Activated T-cell treated with anti-CD3 and anti-CD28 coated beads, Interleukin-2, amount 50 U/mL, for 4 hours (primary cell): ENCODE data around the gene ITLN1. TPM values are rescaled to one million over a fixed set of nuclear protein-coding genes. Genes with fewer than 3 reads are reported as not detected.

Experiments
- ATAC-seq, 2 donors: fragments of 200-7000 bp; cut with Tn5 transposase; one replicate each; pipeline ENCODE4 v1.10.0; 2021
- DNase-seq: peaks from one replicate; pipeline ENCODE4 v3.0.0-alpha.2; 2020
- H3K27me3 Mint-ChIP-seq: one replicate; pipeline ENCODE4 v1.8.0; 2021; ENCODE audit warnings: low read depth, mixed read lengths
- H3K36me3 Mint-ChIP-seq: one replicate; pipeline ENCODE4 v1.8.0; 2022; ENCODE audit warnings: mixed read lengths; ENCODE audit not compliant: insufficient read depth
- H3K4me1 Mint-ChIP-seq: one replicate; pipeline ENCODE4 v1.8.0; 2021; ENCODE audit warnings: low read depth, mixed read lengths
- H3K4me3 Mint-ChIP-seq: one replicate; pipeline ENCODE4 v1.8.0; 2021; ENCODE audit warnings: mild to moderate bottlenecking, moderate library complexity, mixed read lengths
- H3K9me3 Mint-ChIP-seq: one replicate; pipeline ENCODE4 v1.8.0; 2021; ENCODE audit warnings: mixed read lengths
- total RNA-seq, 3 donors: library from RNA; stranded (reverse); gene quantifications; one replicate each; pipeline ENCODE4 v1.2.1, GENCODE V29; 2021

The ITLN1 gene
- total RNA-seq, 3 donors from 2014 or later: not detected

DNA sequence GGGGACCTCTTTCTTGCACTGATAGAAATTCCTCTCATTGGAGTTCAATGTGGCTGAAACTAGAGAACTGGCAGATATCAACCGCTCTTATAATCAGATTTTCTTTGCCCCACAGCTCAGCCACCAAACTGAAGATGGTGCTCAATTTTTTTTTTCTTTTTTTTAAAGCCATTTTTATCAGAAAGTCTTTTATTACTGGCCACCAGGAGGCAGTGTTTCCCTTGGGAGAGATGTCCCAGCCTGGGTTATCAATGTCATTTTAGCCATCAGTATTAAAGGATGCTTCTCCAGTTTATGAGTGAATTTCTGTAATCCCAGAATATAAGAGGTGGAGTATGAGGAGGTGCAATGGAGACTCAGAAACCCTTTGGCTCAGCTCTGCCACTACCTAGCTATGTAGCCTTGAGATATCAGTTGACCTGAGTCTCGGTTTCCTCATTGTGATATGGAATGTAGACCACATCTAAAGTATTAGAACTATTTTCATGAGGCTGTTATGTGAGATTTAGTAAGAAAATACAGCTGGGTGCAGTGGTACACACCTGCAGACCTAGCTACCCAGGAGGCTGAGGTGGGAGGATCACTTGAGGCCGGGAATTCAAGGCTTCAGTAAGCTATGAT is 49.9 kb downstream of the ITLN1 start:
- Mint-ChIP-seq H3K27me3 (no peaks in the 10 kb centered on the region), H3K4me1 (peaks cover 66% of the 10 kb centered on the region), H3K9me3 (no peaks in the 10 kb centered on the region), H3K36me3 (peaks cover 2% of the 10 kb centered on the region), H3K4me3 (no peak overlapping the region)
- peak; percentile 48 for DNase-seq
- ATAC-seq: no peak

DNA sequence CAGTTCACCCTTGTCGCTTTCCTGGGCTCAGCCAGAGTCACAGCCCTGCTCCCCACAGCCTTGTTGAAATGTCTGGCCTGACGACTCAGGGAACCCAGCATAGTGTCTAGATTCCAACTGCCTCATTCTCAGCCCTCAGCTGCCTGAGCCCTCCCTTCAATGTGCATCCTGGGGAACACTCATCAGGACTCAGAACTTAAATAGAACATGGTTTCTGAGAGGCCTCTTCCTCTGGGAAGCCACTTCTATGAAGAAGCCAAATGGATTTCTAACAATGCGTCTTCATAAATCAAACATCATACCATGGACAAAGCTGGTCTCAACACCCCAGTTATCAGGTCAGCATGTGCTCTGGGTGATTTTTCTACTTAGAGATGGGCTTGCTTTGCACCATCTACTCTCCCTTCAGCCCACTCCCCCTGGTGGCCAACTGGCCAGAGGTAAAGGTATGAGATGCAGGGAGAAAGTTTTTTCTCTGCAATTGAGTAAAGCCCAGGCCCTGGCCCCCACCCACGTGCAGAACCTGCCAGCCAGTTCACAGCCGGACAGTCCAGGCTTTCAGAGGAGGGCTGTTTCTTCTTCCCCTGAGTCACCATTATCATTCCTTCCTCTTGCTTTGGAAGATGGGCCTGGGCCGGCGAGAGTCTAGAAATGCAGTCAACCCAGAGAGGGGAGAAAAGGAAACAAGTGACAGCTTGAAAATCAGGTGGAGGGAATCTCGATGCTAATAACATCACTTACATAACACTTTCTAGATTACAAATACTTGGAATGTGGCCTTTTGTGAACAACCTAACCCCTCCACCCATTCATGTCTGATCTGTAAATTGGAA is 54.4 kb downstream of the ITLN1 start:
- no peak overlapping the region for H3K4me3 Mint-ChIP-seq
- peaks cover 16% of the 10 kb centered on the region for H3K36me3 Mint-ChIP-seq
- H3K27me3 Mint-ChIP-seq: no peaks in the 10 kb centered on the region
- H3K9me3 Mint-ChIP-seq: no peaks in the 10 kb centered on the region
- peaks cover 24% of the 10 kb centered on the region for H3K4me1 Mint-ChIP-seq
- DNase-seq (peak; percentile 77), ATAC-seq (peak; percentile 82 to 83)

DNA sequence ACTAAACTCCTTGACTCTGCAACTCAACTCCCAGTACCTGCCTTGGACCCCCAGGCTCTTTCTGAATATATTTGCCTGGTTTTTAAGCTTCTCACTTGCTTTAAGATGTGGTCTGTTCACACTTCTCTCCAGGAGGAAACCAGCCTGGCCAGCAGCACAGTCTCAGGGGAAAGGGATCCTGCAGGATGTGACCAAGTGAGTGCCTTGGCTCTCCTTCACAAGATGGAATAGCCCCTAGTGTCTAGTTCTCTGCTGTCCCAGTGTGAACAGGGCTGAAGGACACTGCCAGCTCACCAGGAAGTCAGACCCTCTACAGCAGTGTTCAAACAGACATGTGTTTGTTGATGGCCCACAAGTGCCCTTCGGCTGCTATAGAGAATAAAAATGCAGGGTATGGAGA is 55.2 kb downstream of the ITLN1 start:
- ATAC-seq (no peak), DNase-seq (no peak)
- H3K9me3 Mint-ChIP-seq: no peaks in the 10 kb centered on the region
- H3K4me3 Mint-ChIP-seq: no peak overlapping the region
- H3K27me3 Mint-ChIP-seq: no peaks in the 10 kb centered on the region
- H3K4me1 Mint-ChIP-seq: peaks cover 17% of the 10 kb centered on the region
- peaks cover 15% of the 10 kb centered on the region for H3K36me3 Mint-ChIP-seq

DNA sequence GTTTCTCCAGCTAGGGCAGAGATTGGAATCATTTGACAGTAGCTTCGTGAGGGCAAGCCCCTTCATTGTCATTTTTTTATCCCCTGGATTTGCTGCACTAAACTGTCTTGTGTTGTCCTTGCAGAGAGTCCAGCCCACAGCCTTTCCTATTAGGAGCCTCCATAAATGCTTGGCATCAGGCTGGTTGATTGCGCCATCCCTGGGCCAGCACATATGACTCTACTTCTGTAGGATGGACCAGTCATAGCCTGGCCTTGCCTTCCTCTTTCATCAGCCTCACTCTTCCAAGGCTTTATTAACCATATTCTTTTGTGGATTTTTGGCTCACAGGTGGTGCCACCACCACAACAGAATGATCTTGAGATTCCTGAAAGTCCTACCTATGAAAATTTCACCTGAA is 57.6 kb downstream of the ITLN1 start:
- Mint-ChIP-seq H3K36me3 (peaks cover 27% of the 10 kb centered on the region), H3K9me3 (no peaks in the 10 kb centered on the region), H3K27me3 (no peaks in the 10 kb centered on the region), H3K4me1 (peaks cover 5% of the 10 kb centered on the region), H3K4me3 (no peak overlapping the region)
- ATAC-seq (no peak), DNase-seq (no peak)

DNA sequence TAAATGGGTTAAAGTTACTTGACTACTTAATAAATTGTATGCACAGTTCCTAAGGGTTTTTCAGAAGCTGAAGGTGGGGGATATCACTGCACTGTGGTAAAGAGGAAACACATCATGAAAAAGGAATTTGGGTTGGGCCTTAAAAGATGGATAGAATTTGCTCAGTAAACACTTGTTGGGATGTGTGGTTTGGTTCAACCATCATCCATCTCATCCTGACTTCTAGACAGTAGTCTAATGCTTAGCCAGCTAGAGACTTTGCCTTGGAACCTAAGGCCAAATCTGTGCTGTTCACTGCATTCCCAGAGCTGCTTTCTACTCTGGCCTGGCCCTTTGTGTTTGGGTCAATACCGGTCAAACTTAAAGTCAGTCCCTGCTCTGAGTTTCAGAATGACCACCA is 58.4 kb downstream of the ITLN1 start:
- Mint-ChIP-seq H3K9me3 (no peaks in the 10 kb centered on the region), H3K4me3 (no peak overlapping the region), H3K36me3 (peaks cover 29% of the 10 kb centered on the region), H3K4me1 (peaks cover 5% of the 10 kb centered on the region), H3K27me3 (no peaks in the 10 kb centered on the region)
- ATAC-seq (no peak), DNase-seq (no peak)

Other genes starting within 250 kb of the ITLN1 start
- gene SLAMF1, start 238.1 kb downstream of the ITLN1 start, total RNA-seq: 100 to 1,000 TPM in 1 of 3 donors, 10 to 100 TPM in 2; 69.2 to 138 (median 96.6) TPM
- gene CD48, start 173.4 kb downstream of the ITLN1 start, total RNA-seq: 100 to 1,000 TPM; 313 to 347 (median 336) TPM
- 10 to 100 TPM; 44.1 to 80.5 (median 71.7) TPM for gene SLAMF7, start 145.9 kb downstream of the ITLN1 start, total RNA-seq
- 10 to 100 TPM in 2 of 3 donors, 1 to 10 TPM in 1; 8.9 to 21.4 (median 16.5) TPM for gene LY9, start 89.0 kb downstream of the ITLN1 start, total RNA-seq
- gene CD244, start 22.3 kb downstream of the ITLN1 start, total RNA-seq: under 1 TPM; 0.30 to 0.53 (median 0.38) TPM
- gene ITLN2, start 69.6 kb upstream of the ITLN1 start, total RNA-seq: not detected
- gene F11R, start 136.0 kb upstream of the ITLN1 start, total RNA-seq: 1 to 10 TPM; 3.9 to 7.6 (median 7.3) TPM
- 10 to 100 TPM; 20.3 to 67.2 (median 25.6) TPM for gene TSTD1, start 153.8 kb upstream of the ITLN1 start, total RNA-seq
- 10 to 100 TPM; 44.3 to 53.0 (median 44.9) TPM for gene USF1, start 160.8 kb upstream of the ITLN1 start, total RNA-seq
- 100 to 1,000 TPM; 103 to 128 (median 106) TPM for gene ARHGAP30, start 184.7 kb upstream of the ITLN1 start, total RNA-seq
- gene NECTIN4, start 204.4 kb upstream of the ITLN1 start, total RNA-seq: under 1 TPM in 1 of 3 donors, not detected in 2; 0.08 TPM
- gene KLHDC9, start 213.2 kb upstream of the ITLN1 start, total RNA-seq: under 1 TPM in 1 of 3 donors, not detected in 2; 0.43 TPM
- 100 to 1,000 TPM; 231 to 238 (median 235) TPM for gene PFDN2, start 232.9 kb upstream of the ITLN1 start, total RNA-seq
- 10 to 100 TPM; 41.4 to 51.8 (median 42.2) TPM for gene NIT1, start 232.9 kb upstream of the ITLN1 start, total RNA-seq
- 10 to 100 TPM; 50.7 to 56.7 (median 51.2) TPM for gene DEDD, start 247.5 kb upstream of the ITLN1 start, total RNA-seq